Hepatocyte (in vitro differentiated cells): Measurements from ENCODE around the gene RPL37A.

Source experiments
- EZH2 ChIP-seq: fragments of 200-600 bp; sonication (generic); IDR thresholded peaks from 2 replicates; pipeline ENCODE4 v1.6.1; 2016; ENCODE audit warnings: antibody characterized with exemption, mild to moderate bottlenecking, borderline replicate concordance
- EZH2phosphoT487 ChIP-seq: fragments of 200-600 bp; sonication (generic); IDR thresholded peaks from one replicate; pipeline ENCODE4 v1.6.1; 2018; ENCODE audit warnings: antibody characterized with exemption, mild to moderate bottlenecking, low read depth, moderate library complexity; ENCODE audit not compliant: unreplicated experiment, severe bottlenecking
- TF ChIP-seq, protein P1 (sequence below): fragments of 200-600 bp; sonication (generic); IDR thresholded peaks from 2 replicates; pipeline ENCODE4 v1.5.1; 2016; ENCODE audit warnings: antibody characterized with exemption, mild to moderate bottlenecking; ENCODE audit not compliant: poor library complexity

DNA sequence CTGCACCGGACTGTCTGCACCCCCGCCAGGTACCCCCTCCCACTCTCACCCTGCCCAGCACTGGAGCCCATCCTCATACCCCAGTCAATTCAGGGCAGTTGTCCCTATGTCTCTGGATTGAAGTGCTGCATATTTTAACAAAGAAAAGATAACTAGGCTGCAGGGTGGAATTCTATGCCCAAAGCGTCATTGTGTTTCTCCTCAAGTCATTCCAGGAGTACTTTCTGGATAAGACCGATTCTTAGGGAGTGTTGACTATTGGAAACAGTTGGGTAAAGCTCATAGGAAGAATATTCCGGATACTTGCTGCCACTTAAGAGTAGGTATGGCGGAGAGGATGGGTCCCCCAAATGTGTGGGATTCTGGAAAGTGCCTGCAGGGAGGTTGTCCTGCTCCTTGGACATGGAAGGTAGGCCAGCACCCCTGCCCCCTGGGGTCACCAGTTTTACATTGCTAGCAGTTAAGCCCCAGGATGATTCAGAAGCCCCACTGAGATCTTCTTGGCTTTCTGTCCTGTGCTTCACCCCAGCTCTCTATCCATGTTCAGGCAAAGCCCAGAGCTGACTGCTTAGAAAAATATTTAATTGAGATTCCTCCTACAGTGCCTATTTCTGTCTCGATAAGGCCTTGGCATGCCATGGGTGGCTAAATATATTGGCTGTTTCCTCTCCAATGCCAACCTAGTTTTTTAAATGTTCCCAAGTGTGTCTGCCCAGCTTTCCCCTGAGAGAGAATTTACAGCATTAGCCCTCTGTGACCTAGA, 48.2 kb downstream of the RPL37A start:
- TF ChIP-seq, protein P1, sequence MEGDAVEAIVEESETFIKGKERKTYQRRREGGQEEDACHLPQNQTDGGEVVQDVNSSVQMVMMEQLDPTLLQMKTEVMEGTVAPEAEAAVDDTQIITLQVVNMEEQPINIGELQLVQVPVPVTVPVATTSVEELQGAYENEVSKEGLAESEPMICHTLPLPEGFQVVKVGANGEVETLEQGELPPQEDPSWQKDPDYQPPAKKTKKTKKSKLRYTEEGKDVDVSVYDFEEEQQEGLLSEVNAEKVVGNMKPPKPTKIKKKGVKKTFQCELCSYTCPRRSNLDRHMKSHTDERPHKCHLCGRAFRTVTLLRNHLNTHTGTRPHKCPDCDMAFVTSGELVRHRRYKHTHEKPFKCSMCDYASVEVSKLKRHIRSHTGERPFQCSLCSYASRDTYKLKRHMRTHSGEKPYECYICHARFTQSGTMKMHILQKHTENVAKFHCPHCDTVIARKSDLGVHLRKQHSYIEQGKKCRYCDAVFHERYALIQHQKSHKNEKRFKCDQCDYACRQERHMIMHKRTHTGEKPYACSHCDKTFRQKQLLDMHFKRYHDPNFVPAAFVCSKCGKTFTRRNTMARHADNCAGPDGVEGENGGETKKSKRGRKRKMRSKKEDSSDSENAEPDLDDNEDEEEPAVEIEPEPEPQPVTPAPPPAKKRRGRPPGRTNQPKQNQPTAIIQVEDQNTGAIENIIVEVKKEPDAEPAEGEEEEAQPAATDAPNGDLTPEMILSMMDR = no peak
- TF ChIP-seq EZH2 (no peak), EZH2phosphoT487 (no peak)
